Stimulated activated CD4-positive, alpha-beta T cell treated with anti-CD3 and anti-CD28 coated beads, Interleukin-2, amount 100 ng/mL, for 4 hours (primary cell): ENCODE data around the gene CYP4V2.
"Not testable (repeated sequence)": the region's sequence is repeated elsewhere in the genome, so short reads cannot be mapped to it uniquely, and the experiment has no call there.

Experiments
- DNase-seq: peaks from one replicate; pipeline ENCODE4 v3.0.0-alpha.2; 2020; ENCODE audit warnings: low read depth

Gene CYP4V2

DNA sequence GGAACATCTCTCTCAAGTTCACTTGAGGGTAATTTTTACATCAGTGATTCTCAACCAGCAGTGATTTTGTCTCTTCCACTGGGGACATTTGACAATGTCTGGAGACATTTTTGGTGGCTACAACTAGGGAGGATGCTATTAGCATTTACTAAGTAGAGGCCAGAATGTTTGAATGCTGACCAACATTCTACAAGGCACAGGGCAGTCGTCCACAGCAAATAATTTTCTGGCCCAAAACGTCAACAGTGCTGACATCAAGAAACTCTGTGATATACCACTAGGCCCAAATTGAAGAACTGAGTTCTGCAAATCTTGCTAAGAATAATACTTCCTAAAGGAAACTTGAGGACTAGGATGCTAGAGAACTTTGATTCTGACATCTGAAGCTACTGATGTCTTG, 43.0 kb downstream of the CYP4V2 start:
- DNase-seq = no peak

DNA sequence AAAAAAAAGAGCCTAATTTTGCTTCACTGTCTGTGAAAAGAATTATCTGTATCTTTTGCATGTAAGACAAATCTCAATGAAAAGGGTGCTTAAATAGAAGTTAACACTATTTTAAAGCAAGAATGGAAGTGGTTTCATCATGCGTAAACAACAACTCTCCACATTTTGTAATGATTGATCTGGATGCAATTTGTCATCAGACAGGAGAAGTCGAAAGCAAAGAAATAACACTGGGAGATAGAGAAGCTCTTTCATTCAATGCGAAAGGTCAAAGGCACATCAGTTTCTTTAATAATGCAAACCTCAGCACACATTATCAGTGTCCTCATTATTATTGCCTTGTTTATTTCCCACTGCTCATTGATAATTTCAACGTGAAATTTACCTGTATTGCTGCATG, 44.8 kb downstream of the CYP4V2 start:
- no peak for DNase-seq

GRCh38 chr4:186240452-186240847, 49.1 kb downstream of the CYP4V2 start:
- no peak for DNase-seq

DNA sequence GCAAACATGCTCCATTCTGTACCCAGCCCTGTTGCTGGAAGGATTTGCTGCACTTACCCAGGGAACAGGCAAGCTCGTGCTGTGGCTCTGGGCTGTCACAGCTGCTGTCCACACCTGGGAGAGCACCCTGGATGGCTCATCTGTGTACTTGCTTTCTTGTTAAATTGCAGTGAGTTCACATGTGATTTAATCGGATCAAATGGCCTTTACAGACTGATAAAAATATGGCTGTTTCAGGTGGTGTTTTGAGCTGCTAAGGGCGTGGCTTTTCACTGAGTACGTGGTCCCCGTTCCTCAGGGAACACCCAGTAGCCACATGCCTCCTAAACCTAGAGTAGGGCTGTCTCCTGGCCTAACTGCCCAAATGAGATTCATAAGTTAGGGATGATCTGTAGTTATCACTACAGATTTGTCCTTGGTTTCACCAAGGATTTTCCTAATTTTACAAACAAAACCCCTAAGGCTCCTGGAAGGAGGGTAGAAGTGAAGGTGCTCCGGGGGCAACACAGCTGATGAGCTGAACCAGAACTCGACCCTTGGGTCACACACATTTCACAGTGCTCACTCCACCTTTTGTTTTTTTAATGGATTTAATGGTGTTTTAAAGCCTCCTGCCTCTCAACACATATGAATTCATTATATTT, 49.6 kb downstream of the CYP4V2 start:
- DNase-seq = no peak

- no peak for DNase-seq
These were observed 50.2 kb downstream of the CYP4V2 start for GRCh38 chr4:186241616-186242015.

GRCh38 chr4:186242031-186242430, 50.7 kb downstream of the CYP4V2 start:
- DNase-seq = not testable (repeated sequence)

DNA sequence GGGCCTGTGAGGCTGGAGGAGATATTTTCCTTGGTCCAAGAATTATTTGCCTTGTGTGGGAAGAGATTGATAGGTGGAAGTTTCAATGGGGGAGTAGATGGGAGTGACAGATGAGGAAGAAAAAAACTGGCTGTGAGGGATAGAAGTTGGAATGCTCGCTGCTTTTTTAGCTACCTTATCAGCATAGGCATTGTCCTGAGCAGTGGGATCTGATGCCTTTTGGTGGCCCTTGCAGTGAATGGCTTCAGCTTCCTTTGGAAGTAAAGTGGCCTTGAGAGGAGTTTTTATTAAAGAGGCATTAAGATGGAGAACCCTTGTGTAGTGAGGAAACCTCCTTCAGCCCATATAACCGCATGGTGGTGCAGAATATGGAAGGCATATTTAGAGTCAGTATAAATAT, 52.0 kb downstream of the CYP4V2 start:
- DNase-seq = no peak

DNA sequence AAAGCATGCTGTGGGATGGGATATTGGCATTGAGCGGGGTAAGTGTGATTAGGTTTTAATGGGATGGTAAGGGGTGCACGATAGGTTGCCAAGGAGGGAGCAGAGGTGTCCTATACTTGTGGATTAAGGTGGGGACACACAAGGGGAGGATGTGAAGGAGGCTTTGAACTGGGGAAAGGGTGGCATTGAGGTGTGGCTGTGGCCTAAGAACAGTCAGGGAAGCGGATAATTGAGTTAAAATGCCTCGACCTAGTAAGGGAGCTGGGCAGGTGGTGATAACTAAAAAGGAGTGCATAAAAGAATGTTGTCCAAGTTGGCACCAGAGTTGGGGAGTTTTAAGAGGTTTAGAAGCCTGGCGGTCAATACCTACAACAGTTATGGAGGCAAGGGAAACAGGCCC, 53.5 kb downstream of the CYP4V2 start:
- no peak for DNase-seq

DNA sequence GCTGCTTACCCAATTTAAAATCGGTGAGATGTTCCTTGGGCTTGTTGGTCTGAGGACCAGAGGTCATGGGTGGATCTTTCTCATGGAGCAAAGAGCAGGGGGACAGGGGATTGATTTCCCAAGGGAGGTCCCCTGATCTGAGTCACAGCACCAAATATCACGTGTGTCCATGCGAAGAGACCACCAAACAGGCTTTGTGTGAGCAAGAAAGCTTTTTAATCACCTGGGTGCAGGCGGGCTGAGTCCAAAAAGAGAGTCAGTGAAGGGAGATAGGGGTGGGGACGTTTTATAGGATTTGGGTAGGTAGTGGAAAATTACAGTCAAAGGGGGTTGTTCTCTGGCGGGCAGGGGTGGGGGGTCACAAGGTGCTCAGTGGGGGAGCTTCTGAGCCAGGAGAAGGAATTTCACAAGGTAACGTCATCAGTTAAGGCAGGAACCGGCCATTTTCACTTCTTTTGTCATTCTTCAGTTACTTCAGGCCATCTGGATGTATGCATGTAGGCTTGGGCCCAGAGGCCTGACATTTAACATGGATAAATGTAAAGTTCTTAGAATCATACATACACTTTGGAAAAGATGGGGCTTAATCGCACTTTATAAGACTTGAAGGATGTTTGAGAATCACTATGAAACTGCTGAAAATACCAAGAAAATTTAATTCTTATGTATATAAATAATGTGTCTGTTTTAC, 55.8 kb downstream of the CYP4V2 start:
- not testable (repeated sequence) for DNase-seq

- no peak for DNase-seq
These were observed 57.3 kb downstream of the CYP4V2 start for GRCh38 chr4:186248643-186249042.

DNA sequence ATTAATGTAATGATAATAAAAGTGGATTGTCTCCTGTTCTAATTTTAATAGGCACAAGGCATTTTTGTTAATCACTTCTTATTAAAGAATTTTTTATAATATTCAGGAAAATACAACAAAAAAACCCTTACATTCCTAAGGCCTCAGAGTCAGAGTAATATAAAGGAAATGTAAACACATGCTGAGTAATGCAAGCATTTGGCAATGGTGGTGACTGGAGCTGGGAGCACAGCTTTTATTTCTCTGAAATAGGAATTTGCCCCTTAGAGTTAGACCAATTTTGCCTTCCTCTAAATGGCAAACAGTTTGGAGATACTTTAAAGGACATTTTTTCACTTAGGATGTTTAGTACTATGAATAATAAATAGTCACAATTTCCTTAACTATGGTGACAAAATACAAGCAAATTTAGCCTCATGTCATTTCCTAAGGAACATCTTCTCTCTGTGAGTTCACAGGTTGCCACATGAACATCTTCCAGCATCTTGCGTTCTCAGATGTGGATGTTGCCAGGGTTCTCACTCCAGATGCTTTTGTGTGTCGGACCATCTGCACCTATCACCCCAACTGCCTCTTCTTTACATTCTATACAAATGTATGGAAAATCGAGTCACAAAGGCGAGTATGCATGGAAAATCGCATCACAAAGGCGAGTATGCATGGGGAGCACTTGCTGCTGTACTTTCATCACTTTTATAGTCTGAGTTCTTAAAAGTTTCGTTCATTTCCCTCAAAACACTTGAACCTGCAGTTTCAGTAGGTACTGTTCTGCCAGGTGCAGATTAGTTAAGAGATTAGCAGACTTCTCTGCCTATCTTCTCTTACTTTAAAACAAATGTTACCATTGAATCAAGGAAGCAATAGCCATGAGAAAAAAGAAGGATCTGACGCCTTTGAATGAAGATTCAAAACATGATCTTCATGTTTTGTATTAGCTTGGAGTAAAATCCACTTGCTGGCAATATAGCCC, 58.7 kb downstream of the CYP4V2 start:
- DNase-seq = no peak

DNA sequence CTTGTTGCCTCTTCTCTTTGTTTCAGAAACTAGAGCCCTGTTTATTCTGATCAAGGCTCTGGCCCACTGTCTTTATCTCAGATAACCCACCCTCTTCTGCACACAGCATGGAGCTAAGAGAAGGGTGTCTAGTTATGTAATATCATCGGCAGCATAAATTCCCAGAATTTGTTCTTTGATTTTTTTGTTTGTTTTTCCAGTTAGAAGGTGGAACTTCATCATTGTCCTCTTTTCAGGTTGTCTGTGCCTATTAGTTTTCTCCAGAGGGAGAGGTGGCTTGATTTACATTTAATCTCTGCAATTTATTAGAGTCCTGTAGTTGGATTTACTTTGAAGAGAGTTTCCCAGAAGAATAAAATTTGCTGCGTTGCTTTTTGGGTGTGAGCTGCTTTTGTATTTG, 59.4 kb downstream of the CYP4V2 start:
- no peak for DNase-seq

DNA sequence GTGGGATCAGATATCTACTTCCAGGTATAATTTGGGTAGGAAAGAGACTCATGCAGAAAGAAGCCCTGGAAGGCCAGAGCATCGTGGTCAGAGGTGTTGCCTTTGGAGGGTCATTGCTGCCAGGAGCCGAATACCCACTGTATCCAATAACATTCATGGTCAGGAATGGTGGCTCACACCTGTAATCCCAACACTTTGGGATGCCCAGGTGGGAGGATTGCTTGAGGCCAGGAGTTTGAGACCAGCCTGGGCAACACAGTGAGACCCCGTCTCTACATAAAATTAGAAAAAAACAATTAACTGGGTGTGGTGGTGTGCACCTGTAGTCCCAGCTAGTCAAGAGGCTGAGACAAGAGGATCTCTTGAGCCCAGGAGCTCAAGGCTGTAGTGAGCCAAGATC, 63.8 kb downstream of the CYP4V2 start:
- DNase-seq = no peak

GRCh38 chr4:186258216-186258811, 66.9 kb downstream of the CYP4V2 start:
- DNase-seq = no peak

GRCh38 chr4:186260117-186260503, 68.7 kb downstream of the CYP4V2 start:
- DNase-seq = no peak
